HL-60 (cell line): ENCODE data around the gene KRT81.

Source experiments
- DNase-seq, 2 experiments: peaks; one replicate each; pipeline ENCODE4 v3.0.0-alpha.2; 2010 to 2020; ENCODE audit warnings: low read depth in 1 of 2, low spot score in 1 of 2
- H3K27ac ChIP-seq: fragments of 250-450 bp; sonication (Bioruptor Pico); replicated peaks from 2 replicates; pipeline ENCODE4 v1.5.1; 2020; ENCODE audit warnings: mild to moderate bottlenecking, moderate library complexity
- H3K27me3 ChIP-seq: fragments of 250-450 bp; sonication (Bioruptor Pico); 2 replicates; pipeline ENCODE4 v1.5.1; 2021; ENCODE audit warnings: mild to moderate bottlenecking, moderate library complexity; ENCODE audit not compliant: insufficient read depth, poor library complexity, severe bottlenecking
- H3K4me3 ChIP-seq: replicated peaks from 2 replicates; pipeline ENCODE4 v1.5.1; 2011; ENCODE audit warnings: mild to moderate bottlenecking, control low read depth, low read length; ENCODE audit not compliant: insufficient read depth
- CTCF ChIP-seq: IDR thresholded peaks from one replicate; pipeline ENCODE4 v1.5.1; 2011; ENCODE audit warnings: low read length, control low read depth, inconsistent platforms; ENCODE audit not compliant: insufficient read depth
- GABPA ChIP-seq: IDR thresholded peaks from 2 replicates; pipeline ENCODE4 v1.6.1; 2012; ENCODE audit warnings: low read depth
- POLR2AphosphoS5 ChIP-seq: IDR thresholded peaks from 2 replicates; pipeline ENCODE4 v1.6.1; 2012; ENCODE audit warnings: low read depth
- SPI1 ChIP-seq: IDR thresholded peaks from 2 replicates; pipeline ENCODE4 v1.6.1; 2012; ENCODE audit warnings: low read depth, mild to moderate bottlenecking, borderline replicate concordance
- TF ChIP-seq, protein P1 (sequence below): IDR thresholded peaks from 2 replicates; pipeline ENCODE4 v1.6.1; 2012; ENCODE audit warnings: low read depth; ENCODE audit not compliant: insufficient replicate concordance

The KRT81 gene

DNA sequence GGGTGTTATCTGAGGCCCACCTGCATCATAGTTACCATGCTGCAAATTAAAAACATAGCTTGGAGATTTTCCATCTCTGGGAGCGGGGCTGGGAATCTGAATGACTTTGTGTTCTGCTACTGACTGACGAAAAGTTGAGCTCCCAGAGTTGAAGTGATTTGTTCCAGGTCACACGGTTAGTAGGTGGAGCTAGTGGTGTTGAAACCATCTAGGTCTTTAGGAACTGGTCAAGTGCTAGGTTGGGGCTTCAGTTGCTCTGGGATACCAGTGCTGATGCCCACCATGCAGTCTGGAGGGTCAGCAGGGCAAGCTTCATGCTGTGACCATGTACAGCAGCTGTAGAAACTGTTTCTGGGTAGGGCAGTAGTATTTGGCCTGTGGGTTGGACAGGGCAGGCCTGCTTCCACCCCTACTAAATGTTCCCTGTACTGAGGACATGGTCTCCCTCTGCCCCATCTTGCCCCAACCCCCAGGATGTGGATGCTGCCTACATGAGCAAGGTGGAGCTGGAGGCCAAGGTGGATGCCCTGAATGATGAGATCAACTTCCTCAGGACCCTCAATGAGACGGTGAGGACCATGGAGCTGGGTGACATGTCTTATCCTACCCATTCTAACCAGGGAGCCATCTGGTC lies 53.0 kb downstream of the KRT81 start:
- Histone ChIP-seq H3K27ac (no peak overlapping the region), H3K4me3 (no peak overlapping the region), H3K27me3 (peaks cover 5% of the 10 kb centered on the region)
- no peak for DNase-seq
- TF ChIP-seq, protein P1, sequence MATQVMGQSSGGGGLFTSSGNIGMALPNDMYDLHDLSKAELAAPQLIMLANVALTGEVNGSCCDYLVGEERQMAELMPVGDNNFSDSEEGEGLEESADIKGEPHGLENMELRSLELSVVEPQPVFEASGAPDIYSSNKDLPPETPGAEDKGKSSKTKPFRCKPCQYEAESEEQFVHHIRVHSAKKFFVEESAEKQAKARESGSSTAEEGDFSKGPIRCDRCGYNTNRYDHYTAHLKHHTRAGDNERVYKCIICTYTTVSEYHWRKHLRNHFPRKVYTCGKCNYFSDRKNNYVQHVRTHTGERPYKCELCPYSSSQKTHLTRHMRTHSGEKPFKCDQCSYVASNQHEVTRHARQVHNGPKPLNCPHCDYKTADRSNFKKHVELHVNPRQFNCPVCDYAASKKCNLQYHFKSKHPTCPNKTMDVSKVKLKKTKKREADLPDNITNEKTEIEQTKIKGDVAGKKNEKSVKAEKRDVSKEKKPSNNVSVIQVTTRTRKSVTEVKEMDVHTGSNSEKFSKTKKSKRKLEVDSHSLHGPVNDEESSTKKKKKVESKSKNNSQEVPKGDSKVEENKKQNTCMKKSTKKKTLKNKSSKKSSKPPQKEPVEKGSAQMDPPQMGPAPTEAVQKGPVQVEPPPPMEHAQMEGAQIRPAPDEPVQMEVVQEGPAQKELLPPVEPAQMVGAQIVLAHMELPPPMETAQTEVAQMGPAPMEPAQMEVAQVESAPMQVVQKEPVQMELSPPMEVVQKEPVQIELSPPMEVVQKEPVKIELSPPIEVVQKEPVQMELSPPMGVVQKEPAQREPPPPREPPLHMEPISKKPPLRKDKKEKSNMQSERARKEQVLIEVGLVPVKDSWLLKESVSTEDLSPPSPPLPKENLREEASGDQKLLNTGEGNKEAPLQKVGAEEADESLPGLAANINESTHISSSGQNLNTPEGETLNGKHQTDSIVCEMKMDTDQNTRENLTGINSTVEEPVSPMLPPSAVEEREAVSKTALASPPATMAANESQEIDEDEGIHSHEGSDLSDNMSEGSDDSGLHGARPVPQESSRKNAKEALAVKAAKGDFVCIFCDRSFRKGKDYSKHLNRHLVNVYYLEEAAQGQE = no peak
- no peak for TF ChIP-seq CTCF
- no peak for TF ChIP-seq POLR2AphosphoS5
- TF ChIP-seq SPI1 = no peak
- TF ChIP-seq GABPA = no peak

GRCh38 chr12:52236386-52237050 lies 54.8 kb downstream of the KRT81 start:
- peaks cover 14% of the 10 kb centered on the region for H3K27me3 ChIP-seq
- no peak overlapping the region for H3K4me3 ChIP-seq
- TF ChIP-seq POLR2AphosphoS5 (no peak), GABPA (no peak), CTCF (no peak), SPI1 (no peak)
- TF ChIP-seq, protein P1 = no peak
- H3K27ac ChIP-seq = no peak overlapping the region
- no peak for DNase-seq
